ENCODE results near the gene NR5A2.

The NR5A2 gene

GRCh38 chr1:200035397-200035955 lies 8.0 kb downstream of the NR5A2 start:
- Histone ChIP-seq H3K9ac (ENCODE audit: low read depth in 1 of 2, low read length in 2 of 2) (no peak overlapping the region), H3K36me3 (ENCODE audit: control insufficient read depth in 1 of 2, insufficient read depth in 2 of 2, low read length in 2 of 2) (no peaks in the 10 kb centered on the region), H3K4me1 (ENCODE audit: control insufficient read depth in 1 of 2, insufficient read depth in 2 of 2, low read length in 2 of 2) (peaks cover 35 to 53% of the 10 kb centered on the region in 2 donors), H3K9me3 (ENCODE audit: control insufficient read depth in 1 of 2, low read length in 2 of 2) (no peaks in the 10 kb centered on the region), H3K4me3 (ENCODE audit: low read depth in 1 of 2, low read length in 2 of 2) (no peak overlapping the region), H3K27ac (ENCODE audit: low read depth, low read length) (no peak overlapping the region), H3K27me3 (ENCODE audit: control insufficient read depth in 1 of 2, insufficient read depth in 2 of 2, low read length in 2 of 2) (peaks cover 32 to 59% of the 10 kb centered on the region in 2 donors)

DNA sequence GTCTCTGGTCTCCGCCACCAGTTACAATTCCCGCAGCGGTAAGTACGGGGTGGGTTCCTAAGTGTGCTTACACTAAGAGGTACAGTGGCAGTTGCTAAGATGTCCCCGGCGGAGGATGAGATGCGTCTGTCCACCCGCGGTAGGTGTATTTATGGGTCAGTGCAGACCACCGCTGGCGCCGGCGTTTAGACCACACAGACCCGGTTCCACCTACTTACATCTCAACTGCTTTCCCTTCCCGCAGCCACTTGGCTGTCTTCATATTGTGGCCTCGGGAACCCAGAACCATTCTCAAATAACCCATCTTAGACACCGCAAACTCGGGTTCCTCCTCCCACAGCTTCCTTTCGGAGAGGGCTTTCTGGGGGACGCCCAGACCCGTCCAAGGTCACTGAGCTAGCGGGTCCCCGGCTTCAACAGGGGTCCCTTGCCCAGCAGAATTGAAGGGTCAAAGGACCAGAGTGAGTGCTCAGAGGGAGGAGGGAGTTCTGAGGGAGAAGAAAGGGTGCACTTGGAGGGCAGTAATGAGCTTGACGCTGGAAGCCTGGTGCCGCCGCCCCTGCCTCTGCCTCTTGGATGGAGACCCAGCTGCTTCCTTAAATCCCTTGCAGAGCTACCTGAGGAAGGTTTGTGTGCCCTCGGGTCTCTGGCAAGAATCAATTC lies 8.6 kb downstream of the NR5A2 start:
- peak overlapping the region; percentile 10 for H3K27ac ChIP-seq (ENCODE audit: low read depth, low read length)
- peaks cover 35 to 53% of the 10 kb centered on the region in 2 donors for H3K4me1 ChIP-seq (ENCODE audit: control insufficient read depth in 1 of 2, insufficient read depth in 2 of 2, low read length in 2 of 2)
- peaks cover 32 to 62% of the 10 kb centered on the region in 2 donors for H3K27me3 ChIP-seq (ENCODE audit: control insufficient read depth in 1 of 2, insufficient read depth in 2 of 2, low read length in 2 of 2)

GRCh38 chr1:200036619-200037270 lies 9.2 kb downstream of the NR5A2 start:
- Histone ChIP-seq H3K4me1 (ENCODE audit: control insufficient read depth in 1 of 2, insufficient read depth in 2 of 2, low read length in 2 of 2) (peaks cover 33 to 53% of the 10 kb centered on the region in 2 donors), H3K36me3 (ENCODE audit: control insufficient read depth in 1 of 2, insufficient read depth in 2 of 2, low read length in 2 of 2) (no peaks in the 10 kb centered on the region), H3K4me3 (ENCODE audit: low read depth in 1 of 2, low read length in 2 of 2) (peak overlapping the region; percentile 11 to 53), H3K9ac (ENCODE audit: low read depth in 1 of 2, low read length in 2 of 2) (peak overlapping the region; percentile 14 to 43), H3K27ac (ENCODE audit: low read depth, low read length) (peak overlapping the region; percentile 10), H3K9me3 (ENCODE audit: control insufficient read depth in 1 of 2, low read length in 2 of 2) (no peaks in the 10 kb centered on the region), H3K27me3 (ENCODE audit: control insufficient read depth in 1 of 2, insufficient read depth in 2 of 2, low read length in 2 of 2) (peaks cover 32 to 67% of the 10 kb centered on the region in 2 donors)

More for the DNA sequence above, 8.6 kb downstream of the NR5A2 start:
- Histone ChIP-seq H3K9me3 (ENCODE audit: control insufficient read depth in 1 of 2, low read length in 2 of 2) (no peaks in the 10 kb centered on the region), H3K36me3 (ENCODE audit: control insufficient read depth in 1 of 2, insufficient read depth in 2 of 2, low read length in 2 of 2) (no peaks in the 10 kb centered on the region), H3K4me3 (ENCODE audit: low read depth in 1 of 2, low read length in 2 of 2) (peak overlapping the region in 1 of 2 donors; percentile 11), H3K9ac (ENCODE audit: low read depth in 1 of 2, low read length in 2 of 2) (peak overlapping the region; percentile 14 to 43)

- Histone ChIP-seq H3K36me3 (ENCODE audit: control insufficient read depth in 1 of 2, insufficient read depth in 2 of 2, low read length in 2 of 2) (no peaks in the 10 kb centered on the region), H3K9me3 (ENCODE audit: control insufficient read depth in 1 of 2, low read length in 2 of 2) (no peaks in the 10 kb centered on the region), H3K27me3 (ENCODE audit: control insufficient read depth in 1 of 2, insufficient read depth in 2 of 2, low read length in 2 of 2) (peaks cover 37 to 75% of the 10 kb centered on the region in 2 donors), H3K9ac (ENCODE audit: low read depth in 1 of 2, low read length in 2 of 2) (peak overlapping the region in 1 of 2 donors; percentile 57), H3K4me1 (ENCODE audit: control insufficient read depth in 1 of 2, insufficient read depth in 2 of 2, low read length in 2 of 2) (peaks cover 30 to 45% of the 10 kb centered on the region in 2 donors), H3K27ac (ENCODE audit: low read depth, low read length) (no peak overlapping the region), H3K4me3 (ENCODE audit: low read depth in 1 of 2, low read length in 2 of 2) (peak overlapping the region in 1 of 2 donors; percentile 53)
Observed at GRCh38 chr1:200037501-200037900, 10.0 kb downstream of the NR5A2 start.

GRCh38 chr1:200037904-200038303 lies 10.4 kb downstream of the NR5A2 start:
- Histone ChIP-seq H3K9ac (ENCODE audit: low read depth in 1 of 2, low read length in 2 of 2) (peak overlapping the region; percentile 57 to 85), H3K4me3 (ENCODE audit: low read depth in 1 of 2, low read length in 2 of 2) (peak overlapping the region; percentile 69 to 72), H3K27me3 (ENCODE audit: control insufficient read depth in 1 of 2, insufficient read depth in 2 of 2, low read length in 2 of 2) (peaks cover 36 to 75% of the 10 kb centered on the region in 2 donors), H3K4me1 (ENCODE audit: control insufficient read depth in 1 of 2, insufficient read depth in 2 of 2, low read length in 2 of 2) (peaks cover 31 to 42% of the 10 kb centered on the region in 2 donors), H3K27ac (ENCODE audit: low read depth, low read length) (no peak overlapping the region), H3K9me3 (ENCODE audit: control insufficient read depth in 1 of 2, low read length in 2 of 2) (no peaks in the 10 kb centered on the region), H3K36me3 (ENCODE audit: control insufficient read depth in 1 of 2, insufficient read depth in 2 of 2, low read length in 2 of 2) (no peaks in the 10 kb centered on the region)

DNA sequence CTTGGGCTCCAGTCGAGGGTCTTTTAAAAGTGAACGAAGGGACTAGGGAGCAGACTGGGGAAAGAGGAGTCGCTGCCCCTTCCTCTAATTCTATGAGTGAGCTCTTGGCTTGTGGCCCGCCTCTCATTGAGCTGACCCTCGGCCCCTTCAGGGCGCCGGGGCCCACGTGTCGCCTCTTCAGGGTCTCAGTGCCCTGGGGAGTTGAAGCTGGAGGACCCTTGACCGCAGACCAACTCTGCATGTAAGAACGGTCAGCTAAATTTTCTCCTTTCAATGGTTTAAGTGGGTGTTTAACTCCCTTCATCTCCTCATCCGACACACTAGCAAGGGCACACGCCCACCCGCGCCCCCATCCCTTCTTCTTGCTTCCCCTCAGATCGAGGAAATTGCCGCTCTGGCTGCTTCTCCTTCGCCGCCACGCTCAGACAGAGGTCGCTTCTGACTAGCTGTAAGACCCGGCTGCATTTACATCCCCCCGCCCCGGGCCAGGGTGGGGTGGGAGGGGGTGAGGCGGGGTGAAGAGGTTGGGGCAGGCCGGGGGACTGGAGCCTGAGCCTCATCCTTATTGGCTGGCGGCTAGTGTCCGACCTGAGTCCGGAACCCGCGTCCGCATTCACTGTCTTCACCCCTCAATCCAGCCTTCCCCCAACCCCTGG lies 10.9 kb downstream of the NR5A2 start:
- Histone ChIP-seq H3K27ac (ENCODE audit: low read depth, low read length) (no peak overlapping the region), H3K4me1 (ENCODE audit: control insufficient read depth in 1 of 2, insufficient read depth in 2 of 2, low read length in 2 of 2) (peaks cover 27 to 36% of the 10 kb centered on the region in 2 donors), H3K4me3 (ENCODE audit: low read depth in 1 of 2, low read length in 2 of 2) (peak overlapping the region; percentile 69 to 72), H3K36me3 (ENCODE audit: control insufficient read depth in 1 of 2, insufficient read depth in 2 of 2, low read length in 2 of 2) (no peaks in the 10 kb centered on the region), H3K9ac (ENCODE audit: low read depth in 1 of 2, low read length in 2 of 2) (peak overlapping the region; percentile 75 to 85), H3K9me3 (ENCODE audit: control insufficient read depth in 1 of 2, low read length in 2 of 2) (no peaks in the 10 kb centered on the region), H3K27me3 (ENCODE audit: control insufficient read depth in 1 of 2, insufficient read depth in 2 of 2, low read length in 2 of 2) (peaks cover 35 to 76% of the 10 kb centered on the region in 2 donors)

- peak overlapping the region; percentile 76 for H3K27ac ChIP-seq (ENCODE audit: low read depth, low read length)
- peaks cover 35 to 80% of the 10 kb centered on the region in 2 donors for H3K27me3 ChIP-seq (ENCODE audit: control insufficient read depth in 1 of 2, insufficient read depth in 2 of 2, low read length in 2 of 2)
- no peaks in the 10 kb centered on the region for H3K36me3 ChIP-seq (ENCODE audit: control insufficient read depth in 1 of 2, insufficient read depth in 2 of 2, low read length in 2 of 2)
- peaks cover 27 to 28% of the 10 kb centered on the region in 2 donors for H3K4me1 ChIP-seq (ENCODE audit: control insufficient read depth in 1 of 2, insufficient read depth in 2 of 2, low read length in 2 of 2)
- H3K9ac ChIP-seq (ENCODE audit: low read depth in 1 of 2, low read length in 2 of 2), result peak overlapping the region; percentile 75 to 85
- no peaks in the 10 kb centered on the region for H3K9me3 ChIP-seq (ENCODE audit: control insufficient read depth in 1 of 2, low read length in 2 of 2)
- peak overlapping the region; percentile 69 to 72 for H3K4me3 ChIP-seq (ENCODE audit: low read depth in 1 of 2, low read length in 2 of 2)
Observed at GRCh38 chr1:200038981-200039848, 11.7 kb downstream of the NR5A2 start.

DNA sequence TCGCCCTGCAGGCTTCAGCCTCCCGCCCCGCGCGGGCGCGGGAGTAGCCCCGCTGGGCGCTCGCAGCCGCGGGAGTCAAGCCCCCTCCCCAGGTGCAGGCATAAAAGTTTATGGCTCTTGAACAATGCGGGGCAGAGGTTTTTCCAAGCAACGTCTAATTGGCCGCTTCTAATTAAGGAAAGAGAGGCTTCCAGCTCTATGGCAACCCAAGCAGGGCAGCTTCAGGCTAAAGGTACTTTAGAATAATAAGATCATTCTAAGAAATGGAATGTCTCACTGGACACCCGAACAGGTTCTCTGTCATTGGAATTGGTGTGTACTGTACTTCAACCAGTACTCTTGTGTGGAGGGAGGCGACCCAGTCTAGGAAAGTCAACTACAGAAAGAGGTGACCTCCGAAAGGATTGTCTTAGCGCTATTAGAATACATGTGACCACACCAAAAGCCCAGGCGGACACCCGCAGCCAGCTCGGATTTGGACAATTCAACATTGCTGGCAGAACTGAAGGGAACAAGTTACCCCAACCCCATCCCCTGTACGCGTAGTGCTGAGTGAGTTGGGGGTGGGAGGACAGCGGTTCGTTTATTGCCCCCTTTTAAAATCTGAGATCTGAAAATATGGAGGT lies 12.5 kb downstream of the NR5A2 start:
- H3K9me3 ChIP-seq (ENCODE audit: control insufficient read depth in 1 of 2, low read length in 2 of 2), result no peaks in the 10 kb centered on the region
- peak overlapping the region; percentile 30 for H3K27ac ChIP-seq (ENCODE audit: low read depth, low read length)
- peaks cover 23 to 27% of the 10 kb centered on the region in 2 donors for H3K4me1 ChIP-seq (ENCODE audit: control insufficient read depth in 1 of 2, insufficient read depth in 2 of 2, low read length in 2 of 2)
- H3K9ac ChIP-seq (ENCODE audit: low read depth in 1 of 2, low read length in 2 of 2), result peak overlapping the region; percentile 75 to 85
- H3K36me3 ChIP-seq (ENCODE audit: control insufficient read depth in 1 of 2, insufficient read depth in 2 of 2, low read length in 2 of 2), result no peaks in the 10 kb centered on the region
- H3K4me3 ChIP-seq (ENCODE audit: low read depth in 1 of 2, low read length in 2 of 2), result peak overlapping the region; percentile 69 to 72
- peaks cover 35 to 74% of the 10 kb centered on the region in 2 donors for H3K27me3 ChIP-seq (ENCODE audit: control insufficient read depth in 1 of 2, insufficient read depth in 2 of 2, low read length in 2 of 2)

Data from duodenal mucosa (tissue), 2 donors.